Panc1 (cell line): ENCODE measurements around the gene KRCC1. TPM values are rescaled to one million over a fixed set of nuclear protein-coding genes. Genes with fewer than 3 reads are reported as not detected.
"Not testable (repeated sequence)": the region's sequence is repeated elsewhere in the genome, so short reads cannot be mapped to it uniquely, and the experiment has no call there.

Experiments used
- ATAC-seq: fragments of 200-7000 bp; cut with Tn5 transposase; 2 replicates; pipeline ENCODE4 v1.9.1; 2020; ENCODE audit warnings: mild to moderate bottlenecking, moderate library complexity
- BruUV-seq: library from RNA; stranded (reverse); fragments of 400-500 nt; replicated peaks from 2 replicates; lab custom pipeline; 2021; lab: Mats Ljungman, UMichigan
- CTCF ChIA-PET: fragments of 300-600 bp; sonication (Branson Sonifier 250); formaldehyde crosslinking; loops from one replicate; lab custom pipeline; 2022; ENCODE audit warnings: antibody characterized with exemption; lab: Charles Lee
- POLR2A ChIA-PET: fragments of 300-600 bp; sonication (Branson Sonifier 250); formaldehyde crosslinking; loops from one replicate; lab custom pipeline; 2022; ENCODE audit warnings: antibody characterized with exemption; lab: Charles Lee
- DNase-seq: peaks from one replicate; pipeline ENCODE4 v3.0.0-alpha.2; 2010; ENCODE audit warnings: low read depth, low spot score
- H3K27ac ChIP-seq: 2 replicates; pipeline ENCODE4 v1.5.1; 2011; ENCODE audit warnings: mild to moderate bottlenecking, low read length, inconsistent platforms
- H3K27me3 ChIP-seq: fragments of 200-500 bp; sonication (Bioruptor generic); 2 replicates; pipeline ENCODE4 v1.6.0; 2014; ENCODE audit warnings: low read length, inconsistent platforms; ENCODE audit not compliant: control insufficient read depth, insufficient read depth
- H3K36me3 ChIP-seq: fragments of 200-500 bp; sonication (Bioruptor generic); 2 replicates; pipeline ENCODE4 v1.5.1; 2014; ENCODE audit warnings: inconsistent platforms, mild to moderate bottlenecking, low read length, moderate library complexity; ENCODE audit not compliant: control insufficient read depth, insufficient read depth
- H3K4me1 ChIP-seq: 2 replicates; pipeline ENCODE4 v1.5.1; 2011; ENCODE audit warnings: inconsistent platforms, mild to moderate bottlenecking, low read length, moderate library complexity; ENCODE audit not compliant: control insufficient read depth, insufficient read depth
- H3K4me3 ChIP-seq, 2 experiments: 2 replicates each; pipeline ENCODE4 v1.5.1; 2011 to 2012; ENCODE audit warnings: low read depth in 2 of 2, low read length in 2 of 2, mild to moderate bottlenecking in 2 of 2, inconsistent platforms in 1 of 2, moderate library complexity in 1 of 2
- H3K9me3 ChIP-seq: fragments of 200-500 bp; sonication (Bioruptor generic); 2 replicates; pipeline ENCODE4 v1.5.1; 2014; ENCODE audit warnings: low read depth, mild to moderate bottlenecking, inconsistent platforms, low read length, moderate library complexity; ENCODE audit not compliant: control insufficient read depth, insufficient read depth
- POLR2AphosphoS5 ChIP-seq: IDR thresholded peaks from 2 replicates; pipeline ENCODE4 v1.6.1; 2012; ENCODE audit warnings: mild to moderate bottlenecking, low read depth, low read length, moderate library complexity
- SIN3A ChIP-seq: IDR thresholded peaks from 2 replicates; pipeline ENCODE4 v1.6.1; 2012; ENCODE audit warnings: low read depth, mild to moderate bottlenecking, low read length, moderate library complexity, borderline replicate concordance; ENCODE audit not compliant: insufficient read depth
- TCF7L2 ChIP-seq: IDR thresholded peaks from 2 replicates; pipeline ENCODE4 v1.6.1; 2011; ENCODE audit warnings: mild to moderate bottlenecking, low read depth, low read length, inconsistent platforms
- in situ Hi-C: cut with HindIII; loops from 2 replicates; pipeline ENCODE4 v1.10.0; 2016; ENCODE audit warnings: low sequenced_read_pairs, low pct_unique_long_range_greater_than_20kb
- intact Hi-C: fragments of 100-400 bp; cut with micrococcal nuclease; formaldehyde crosslinking; loops from one replicate; pipeline ENCODE4 v1.10.0; 2022; ENCODE audit not compliant: unreplicated experiment
- total RNA-seq: library from RNA; stranded (reverse); gene quantifications from one replicate; pipeline ENCODE4 v1.2.1, GENCODE V29; 2021; ENCODE audit not compliant: unreplicated experiment
- TF ChIP-seq, protein P1 (sequence below): fragments of 450-650 bp; IDR thresholded peaks from 2 replicates; pipeline ENCODE4 v1.5.1; 2017; ENCODE audit warnings: mild to moderate bottlenecking
- TF ChIP-seq, protein P2 (sequence below), 2 experiments: IDR thresholded peaks; 2 replicates each; pipeline ENCODE4 v1.6.1; 2011 to 2012; ENCODE audit warnings: low read depth in 2 of 2, control low read depth in 1 of 2, low read length in 1 of 2, mild to moderate bottlenecking in 1 of 2, moderate library complexity in 1 of 2; ENCODE audit not compliant: insufficient read depth in 1 of 2

The KRCC1 gene
- total RNA-seq, 1 experiment from 2014 or later, result 7.6 TPM

DNA sequence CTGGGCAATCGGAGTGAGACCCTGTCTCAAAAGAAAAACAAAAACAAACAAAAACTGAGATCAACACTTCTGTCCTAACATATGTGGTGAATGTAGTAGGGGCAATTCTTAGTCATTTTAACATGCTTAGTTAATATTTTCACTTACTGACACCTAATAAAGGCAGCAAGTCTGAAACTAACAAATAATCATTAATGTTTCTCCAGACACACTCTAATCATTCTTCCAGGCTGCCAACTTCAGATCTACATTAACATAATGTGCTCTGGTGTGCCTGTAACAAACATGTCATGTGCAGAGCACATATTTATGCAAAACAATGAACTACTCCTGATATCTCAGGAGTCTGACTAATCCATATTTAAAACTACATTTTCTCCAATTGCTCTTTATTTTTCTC, 6.0 kb downstream of the KRCC1 start:
- BruUV-seq, result no TSS peak
- TF ChIP-seq, protein P1, sequence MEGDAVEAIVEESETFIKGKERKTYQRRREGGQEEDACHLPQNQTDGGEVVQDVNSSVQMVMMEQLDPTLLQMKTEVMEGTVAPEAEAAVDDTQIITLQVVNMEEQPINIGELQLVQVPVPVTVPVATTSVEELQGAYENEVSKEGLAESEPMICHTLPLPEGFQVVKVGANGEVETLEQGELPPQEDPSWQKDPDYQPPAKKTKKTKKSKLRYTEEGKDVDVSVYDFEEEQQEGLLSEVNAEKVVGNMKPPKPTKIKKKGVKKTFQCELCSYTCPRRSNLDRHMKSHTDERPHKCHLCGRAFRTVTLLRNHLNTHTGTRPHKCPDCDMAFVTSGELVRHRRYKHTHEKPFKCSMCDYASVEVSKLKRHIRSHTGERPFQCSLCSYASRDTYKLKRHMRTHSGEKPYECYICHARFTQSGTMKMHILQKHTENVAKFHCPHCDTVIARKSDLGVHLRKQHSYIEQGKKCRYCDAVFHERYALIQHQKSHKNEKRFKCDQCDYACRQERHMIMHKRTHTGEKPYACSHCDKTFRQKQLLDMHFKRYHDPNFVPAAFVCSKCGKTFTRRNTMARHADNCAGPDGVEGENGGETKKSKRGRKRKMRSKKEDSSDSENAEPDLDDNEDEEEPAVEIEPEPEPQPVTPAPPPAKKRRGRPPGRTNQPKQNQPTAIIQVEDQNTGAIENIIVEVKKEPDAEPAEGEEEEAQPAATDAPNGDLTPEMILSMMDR, result no peak
- TF ChIP-seq POLR2AphosphoS5, result no peak
- TF ChIP-seq SIN3A, result no peak
- no peak for TF ChIP-seq TCF7L2
- TF ChIP-seq, protein P2, sequence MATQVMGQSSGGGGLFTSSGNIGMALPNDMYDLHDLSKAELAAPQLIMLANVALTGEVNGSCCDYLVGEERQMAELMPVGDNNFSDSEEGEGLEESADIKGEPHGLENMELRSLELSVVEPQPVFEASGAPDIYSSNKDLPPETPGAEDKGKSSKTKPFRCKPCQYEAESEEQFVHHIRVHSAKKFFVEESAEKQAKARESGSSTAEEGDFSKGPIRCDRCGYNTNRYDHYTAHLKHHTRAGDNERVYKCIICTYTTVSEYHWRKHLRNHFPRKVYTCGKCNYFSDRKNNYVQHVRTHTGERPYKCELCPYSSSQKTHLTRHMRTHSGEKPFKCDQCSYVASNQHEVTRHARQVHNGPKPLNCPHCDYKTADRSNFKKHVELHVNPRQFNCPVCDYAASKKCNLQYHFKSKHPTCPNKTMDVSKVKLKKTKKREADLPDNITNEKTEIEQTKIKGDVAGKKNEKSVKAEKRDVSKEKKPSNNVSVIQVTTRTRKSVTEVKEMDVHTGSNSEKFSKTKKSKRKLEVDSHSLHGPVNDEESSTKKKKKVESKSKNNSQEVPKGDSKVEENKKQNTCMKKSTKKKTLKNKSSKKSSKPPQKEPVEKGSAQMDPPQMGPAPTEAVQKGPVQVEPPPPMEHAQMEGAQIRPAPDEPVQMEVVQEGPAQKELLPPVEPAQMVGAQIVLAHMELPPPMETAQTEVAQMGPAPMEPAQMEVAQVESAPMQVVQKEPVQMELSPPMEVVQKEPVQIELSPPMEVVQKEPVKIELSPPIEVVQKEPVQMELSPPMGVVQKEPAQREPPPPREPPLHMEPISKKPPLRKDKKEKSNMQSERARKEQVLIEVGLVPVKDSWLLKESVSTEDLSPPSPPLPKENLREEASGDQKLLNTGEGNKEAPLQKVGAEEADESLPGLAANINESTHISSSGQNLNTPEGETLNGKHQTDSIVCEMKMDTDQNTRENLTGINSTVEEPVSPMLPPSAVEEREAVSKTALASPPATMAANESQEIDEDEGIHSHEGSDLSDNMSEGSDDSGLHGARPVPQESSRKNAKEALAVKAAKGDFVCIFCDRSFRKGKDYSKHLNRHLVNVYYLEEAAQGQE (IDR thresholded peaks at IDR 0.05; ENCODE audit: insufficient read depth in 1 of 2, low read depth in 2 of 2, low read length in 1 of 2), result no peak
- 0 out of 2 replicates have a peak, but pooled peaks cover 2% of the 10 kb centered on the region for H3K36me3 ChIP-seq
- in situ Hi-C loops (no loop called here), intact Hi-C loops (no loop called here)
- DNase-seq, result no peak
- no peak overlapping the region for H3K4me3 ChIP-seq
- ChIA-PET CTCF (interaction anchor here (0.7 kb wide), 1 partner anchor 53 kb away, joined by 4 read pairs; no protein-coding TSS in a partner anchor), POLR2A (no interaction called here)
- H3K4me1 ChIP-seq, result peaks cover 11% of the 10 kb centered on the region; the same call in 1 of the 2 replicates
- no peaks in the 10 kb centered on the region for H3K27me3 ChIP-seq
- H3K9me3 ChIP-seq, result no peaks in the 10 kb centered on the region
- no peak overlapping the region for H3K27ac ChIP-seq
- no peak for ATAC-seq

DNA sequence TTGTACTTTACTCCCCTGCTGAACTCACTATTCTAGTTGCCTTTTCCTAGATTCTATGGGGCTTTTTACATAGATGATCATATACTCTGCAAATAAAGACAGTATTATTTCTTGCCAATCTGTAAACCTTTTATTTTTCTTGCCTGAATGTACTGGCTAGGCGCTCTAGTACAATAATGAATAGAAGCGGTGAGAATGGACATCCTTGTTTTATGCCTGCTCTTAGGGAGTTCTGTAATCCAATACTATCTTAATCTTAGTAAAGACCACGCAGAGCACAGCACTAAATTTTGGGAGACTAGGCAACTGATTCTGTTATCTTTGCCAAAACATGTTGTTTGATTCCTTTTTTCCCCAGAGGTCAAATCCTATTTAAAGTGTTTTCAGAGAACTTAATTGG, 7.0 kb downstream of the KRCC1 start:
- DNase-seq, result no peak
- in situ Hi-C loops, result no loop called here
- H3K36me3 ChIP-seq, result 0 out of 2 replicates have a peak, but pooled peaks cover under 1% of the 10 kb centered on the region

DNA sequence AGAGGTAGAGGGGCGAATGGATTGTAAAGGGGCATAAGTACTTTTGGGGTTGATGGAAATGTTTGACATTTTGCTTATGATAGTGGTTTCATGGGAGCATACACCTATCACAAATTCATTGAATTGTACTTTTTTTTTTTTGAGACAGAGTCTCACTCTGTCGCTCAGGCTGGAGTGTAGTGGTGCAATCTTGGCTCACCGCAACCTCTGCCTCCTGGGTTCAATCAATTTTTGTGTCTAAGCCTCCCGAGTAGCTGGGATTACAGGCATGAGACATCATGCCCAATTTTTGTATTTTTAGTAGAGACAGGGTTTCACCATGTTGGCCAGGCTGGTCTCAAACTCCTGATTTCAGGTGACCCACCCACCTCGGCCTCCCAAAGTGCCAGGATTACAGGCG, 10.0 kb downstream of the KRCC1 start:
- H3K36me3 ChIP-seq, POLR2A ChIA-PET, H3K9me3 ChIP-seq, H3K4me3 ChIP-seq, in situ Hi-C loops, intact Hi-C loops, H3K27me3 ChIP-seq, BruUV-seq, DNase-seq, ATAC-seq, H3K27ac ChIP-seq, H3K4me1 ChIP-seq, CTCF ChIA-PET: not testable (repeated sequence)

More for the DNA sequence above, 7.0 kb downstream of the KRCC1 start:
- TF ChIP-seq, protein P1, result no peak
- TF ChIP-seq, protein P2 (IDR thresholded peaks at IDR 0.05; ENCODE audit: insufficient read depth in 1 of 2, low read depth in 2 of 2, low read length in 1 of 2), result no peak
- TF ChIP-seq POLR2AphosphoS5 (no peak), TCF7L2 (no peak), SIN3A (no peak)
- BruUV-seq, result no TSS peak
- Histone ChIP-seq H3K4me3 (no peak overlapping the region), H3K27ac (no peak overlapping the region), H3K9me3 (no peaks in the 10 kb centered on the region), H3K27me3 (no peaks in the 10 kb centered on the region), H3K4me1 (0 out of 2 replicates have a peak, but pooled peaks cover 4% of the 10 kb centered on the region)
- intact Hi-C loops, result no loop called here
- ChIA-PET POLR2A (no interaction called here), CTCF (no interaction called here)
- no peak for ATAC-seq
